Endothelial cell of umbilical vein (primary cell): Measurements from ENCODE around the gene INTU.

Experiments used
- CTCF ChIP-seq, 2 donors: IDR thresholded peaks; 1 replicate in 1 of 2; 2 replicates in 1 of 2; pipeline ENCODE4 v1.5.1; 2011; ENCODE audit warnings: low read length in 2 of 2, mild to moderate bottlenecking in 2 of 2, moderate library complexity in 2 of 2, control low read depth in 1 of 2, inconsistent platforms in 1 of 2, low read depth in 1 of 2; ENCODE audit not compliant: insufficient read depth in 1 of 2; ENCODE audit errors: extremely low read depth in 1 of 2
- GATA2 ChIP-seq: IDR thresholded peaks from 2 replicates; pipeline ENCODE4 v1.7.0; 2011; ENCODE audit warnings: low read depth, mild to moderate bottlenecking, moderate library complexity, mixed read lengths, low read length; ENCODE audit not compliant: insufficient read length, insufficient read depth
- POLR2A ChIP-seq: IDR thresholded peaks from 2 replicates; pipeline ENCODE4 v1.6.1; 2012; ENCODE audit warnings: low read depth, mild to moderate bottlenecking, control low read depth, low read length

- TF ChIP-seq GATA2 (no peak), CTCF (IDR thresholded peaks at IDR 0.05; ENCODE audit: extremely low read depth in 1 of 2, insufficient read depth in 1 of 2, low read depth in 1 of 2, low read length in 2 of 2) (no peak), POLR2A (no peak)
Observed at GRCh38 chr4:127623797-127624083, 9.0 kb upstream of the INTU start.
